GM10847 (cell line): Measurements from ENCODE around the gene ZPBP2.

Experiments
- POLR2A ChIP-seq: IDR thresholded peaks from 2 replicates; pipeline ENCODE4 v1.6.1; 2011; ENCODE audit not compliant: insufficient read length; ENCODE audit errors: extremely low read depth

The ZPBP2 gene

GRCh38 chr17:39923836-39924690 is 56.1 kb downstream of the ZPBP2 start:
- TF ChIP-seq POLR2A = no peak

- no peak for TF ChIP-seq POLR2A
Observed at GRCh38 chr17:39924691-39925055, 56.7 kb downstream of the ZPBP2 start.

- TF ChIP-seq POLR2A = no peak
Observed at GRCh38 chr17:39925282-39926134, 57.5 kb downstream of the ZPBP2 start.

- TF ChIP-seq POLR2A = no peak
Observed at GRCh38 chr17:39926135-39926587, 58.2 kb downstream of the ZPBP2 start.

- peak; percentile 20 for TF ChIP-seq POLR2A
Observed at GRCh38 chr17:39926588-39927100, 58.6 kb downstream of the ZPBP2 start.
